ENCODE data around the gene ASB1.

ASB1 gene

GRCh38 chr2:238424313-238424700 lies 2.4 kb upstream of the ASB1 start:
- H3K9me3 ChIP-seq (ENCODE audit: low read depth, low read length), result no peaks in the 10 kb centered on the region
- H3K36me3 ChIP-seq (ENCODE audit: insufficient read depth, low read length), result peaks cover 2% of the 10 kb centered on the region
- no peak for TF ChIP-seq FOXP2 (optimal IDR thresholded peaks at IDR 0.05; ENCODE audit: control extremely low read depth, extremely low read length, insufficient read depth)
- no peak overlapping the region for H3K9ac ChIP-seq (ENCODE audit: insufficient read length)
- no peak overlapping the region for H3K27ac ChIP-seq
- no peak overlapping the region for H3K4me3 ChIP-seq
- DNase-seq (ENCODE audit: low read depth, low spot score), result no peak

- TF ChIP-seq POLR2AphosphoS5 (IDR thresholded peaks at IDR 0.05; ENCODE audit: borderline replicate concordance, low read depth, low read length) (no peak), FOXP2 (optimal IDR thresholded peaks at IDR 0.05; ENCODE audit: control extremely low read depth, extremely low read length, insufficient read depth) (no peak), EZH2 (IDR thresholded peaks at IDR 0.05) (no peak)
- no peak overlapping the region for H3K9ac ChIP-seq (ENCODE audit: insufficient read length)
- peaks cover 10% of the 10 kb centered on the region for H3K36me3 ChIP-seq (ENCODE audit: insufficient read depth, low read length)
- peak overlapping the region; percentile 91 for H3K4me3 ChIP-seq
- no peak for DNase-seq (ENCODE audit: low read depth, low spot score)
- H3K9me3 ChIP-seq (ENCODE audit: low read depth, low read length), result no peaks in the 10 kb centered on the region
- no peak overlapping the region for H3K27ac ChIP-seq
Observed at GRCh38 chr2:238425505-238425978, 1.2 kb upstream of the ASB1 start.

- TF ChIP-seq FOXP2 (optimal IDR thresholded peaks at IDR 0.05; ENCODE audit: control extremely low read depth, extremely low read length, insufficient read depth) (peak; percentile 93), POLR2AphosphoS5 (IDR thresholded peaks at IDR 0.05; ENCODE audit: borderline replicate concordance, low read depth, low read length) (no peak)
- Histone ChIP-seq H3K9me3 (ENCODE audit: low read depth, low read length) (no peaks in the 10 kb centered on the region), H3K36me3 (ENCODE audit: insufficient read depth, low read length) (peaks cover 14% of the 10 kb centered on the region), H3K9ac (ENCODE audit: insufficient read length) (peak overlapping the region; percentile 85), H3K4me3 (peak overlapping the region; percentile 91), H3K27ac (peak overlapping the region; percentile 85)
- peak; percentile 22 for DNase-seq (ENCODE audit: low read depth, low spot score)
Observed at GRCh38 chr2:238425979-238426567, 654 bp upstream of the ASB1 start.

- no peak for DNase-seq (ENCODE audit: low read depth, low spot score)
- H3K9me3 ChIP-seq (ENCODE audit: low read depth, low read length), result no peaks in the 10 kb centered on the region
- peak overlapping the region; percentile 91 for H3K4me3 ChIP-seq
- H3K9ac ChIP-seq (ENCODE audit: insufficient read length), result peak overlapping the region; percentile 85
- TF ChIP-seq POLR2AphosphoS5 (IDR thresholded peaks at IDR 0.05; ENCODE audit: borderline replicate concordance, low read depth, low read length), result no peak
- no peak for TF ChIP-seq FOXP2 (optimal IDR thresholded peaks at IDR 0.05; ENCODE audit: control extremely low read depth, extremely low read length, insufficient read depth)
- TF ChIP-seq EZH2 (IDR thresholded peaks at IDR 0.05), result no peak
- peaks cover 14% of the 10 kb centered on the region for H3K36me3 ChIP-seq (ENCODE audit: insufficient read depth, low read length)
- H3K27ac ChIP-seq, result no peak overlapping the region
Observed at GRCh38 chr2:238427435-238428162, 872 bp downstream of the ASB1 start.

- Histone ChIP-seq H3K9ac (ENCODE audit: insufficient read length) (no peak overlapping the region), H3K27ac (no peak overlapping the region), H3K36me3 (ENCODE audit: insufficient read depth, low read length) (peaks cover 23% of the 10 kb centered on the region), H3K4me3 (no peak overlapping the region), H3K9me3 (ENCODE audit: low read depth, low read length) (no peaks in the 10 kb centered on the region)
- no peak for TF ChIP-seq POLR2AphosphoS5 (IDR thresholded peaks at IDR 0.05; ENCODE audit: borderline replicate concordance, low read depth, low read length)
- no peak for TF ChIP-seq FOXP2 (optimal IDR thresholded peaks at IDR 0.05; ENCODE audit: control extremely low read depth, extremely low read length, insufficient read depth)
- TF ChIP-seq EZH2 (IDR thresholded peaks at IDR 0.05), result no peak
- DNase-seq (ENCODE audit: low read depth, low spot score), result no peak
Observed at GRCh38 chr2:238428866-238429265, 2.1 kb downstream of the ASB1 start.

GRCh38 chr2:238430781-238431180 lies 4.1 kb downstream of the ASB1 start:
- no peak overlapping the region for H3K27ac ChIP-seq
- no peak overlapping the region for H3K4me3 ChIP-seq
- H3K36me3 ChIP-seq (ENCODE audit: insufficient read depth, low read length), result peaks cover 23% of the 10 kb centered on the region
- H3K9ac ChIP-seq (ENCODE audit: insufficient read length), result no peak overlapping the region
- DNase-seq (ENCODE audit: low read depth, low spot score), result no peak
- no peaks in the 10 kb centered on the region for H3K9me3 ChIP-seq (ENCODE audit: low read depth, low read length)
- TF ChIP-seq EZH2 (IDR thresholded peaks at IDR 0.05) (no peak), POLR2AphosphoS5 (IDR thresholded peaks at IDR 0.05; ENCODE audit: borderline replicate concordance, low read depth, low read length) (no peak), FOXP2 (optimal IDR thresholded peaks at IDR 0.05; ENCODE audit: control extremely low read depth, extremely low read length, insufficient read depth) (no peak)

GRCh38 chr2:238431456-238431855 lies 4.7 kb downstream of the ASB1 start:
- H3K36me3 ChIP-seq (ENCODE audit: insufficient read depth, low read length), result peaks cover 23% of the 10 kb centered on the region
- no peak overlapping the region for H3K4me3 ChIP-seq
- no peak for DNase-seq (ENCODE audit: low read depth, low spot score)
- H3K9me3 ChIP-seq (ENCODE audit: low read depth, low read length), result no peaks in the 10 kb centered on the region
- H3K27ac ChIP-seq, result no peak overlapping the region
- H3K9ac ChIP-seq (ENCODE audit: insufficient read length), result no peak overlapping the region
- TF ChIP-seq FOXP2 (optimal IDR thresholded peaks at IDR 0.05; ENCODE audit: control extremely low read depth, extremely low read length, insufficient read depth), result no peak

GRCh38 chr2:238433300-238433915 lies 6.7 kb downstream of the ASB1 start:
- Histone ChIP-seq H3K9ac (ENCODE audit: insufficient read length) (no peak overlapping the region), H3K4me3 (no peak overlapping the region), H3K36me3 (ENCODE audit: insufficient read depth, low read length) (peaks cover 23% of the 10 kb centered on the region), H3K9me3 (ENCODE audit: low read depth, low read length) (no peaks in the 10 kb centered on the region), H3K27ac (no peak overlapping the region)
- DNase-seq (ENCODE audit: low read depth, low spot score), result no peak
- no peak for TF ChIP-seq FOXP2 (optimal IDR thresholded peaks at IDR 0.05; ENCODE audit: control extremely low read depth, extremely low read length, insufficient read depth)
- TF ChIP-seq POLR2AphosphoS5 (IDR thresholded peaks at IDR 0.05; ENCODE audit: borderline replicate concordance, low read depth, low read length), result no peak
- TF ChIP-seq EZH2 (IDR thresholded peaks at IDR 0.05), result no peak
